ENCODE results near the gene CEBPG. TPM values are rescaled to one million over a fixed set of nuclear protein-coding genes. Genes with fewer than 3 reads are reported as not detected.

Gene CEBPG
- total and polyA plus RNA-seq, 8 donors = 4.7 to 40.9 (median 18.0) TPM

DNA sequence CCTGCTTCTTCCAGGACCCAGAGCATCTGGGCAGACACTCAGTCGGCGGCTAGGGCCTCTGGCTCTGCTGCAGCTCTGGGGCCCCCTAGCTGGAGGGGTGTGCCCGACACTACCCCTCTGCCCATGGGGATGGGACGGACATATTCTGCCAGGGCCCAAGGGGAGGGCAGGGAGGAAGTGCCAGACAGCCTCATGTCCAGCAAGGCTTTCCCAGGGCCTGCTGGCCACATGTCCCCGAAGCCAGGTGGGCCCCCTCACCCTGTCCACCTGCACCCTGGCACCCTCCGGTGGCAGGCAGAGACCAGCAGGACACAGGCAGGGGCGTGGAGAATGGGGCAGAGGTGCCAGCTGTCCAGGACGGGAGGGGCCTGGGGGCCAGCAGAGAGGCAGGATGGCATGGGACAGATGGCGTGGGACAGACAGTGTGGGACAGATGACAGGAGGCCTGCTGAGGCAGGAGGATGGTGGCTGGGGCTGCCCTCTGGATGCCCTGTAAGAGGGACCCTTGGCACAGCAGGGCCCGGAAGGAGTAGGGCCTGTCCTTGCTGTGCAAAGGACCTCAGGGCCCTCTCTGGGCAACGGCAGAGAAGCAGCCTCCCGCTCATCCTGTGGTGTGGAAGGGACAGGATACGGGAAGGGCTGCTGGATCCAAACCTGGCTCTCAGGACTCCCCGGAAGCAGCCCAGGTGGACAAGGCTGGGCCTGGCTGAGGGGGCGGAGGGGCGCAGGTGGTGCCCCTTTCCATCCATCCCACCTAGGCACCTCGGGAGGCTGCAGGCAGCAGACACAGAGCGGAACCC is 29.1 kb downstream of the CEBPG start:
- DNase-seq = peak in 1 of 2 donors; percentile 54
- H3K4me1 ChIP-seq = peaks cover 7 to 40% (median 33%) of the 10 kb centered on the region in 4 donors

DNA sequence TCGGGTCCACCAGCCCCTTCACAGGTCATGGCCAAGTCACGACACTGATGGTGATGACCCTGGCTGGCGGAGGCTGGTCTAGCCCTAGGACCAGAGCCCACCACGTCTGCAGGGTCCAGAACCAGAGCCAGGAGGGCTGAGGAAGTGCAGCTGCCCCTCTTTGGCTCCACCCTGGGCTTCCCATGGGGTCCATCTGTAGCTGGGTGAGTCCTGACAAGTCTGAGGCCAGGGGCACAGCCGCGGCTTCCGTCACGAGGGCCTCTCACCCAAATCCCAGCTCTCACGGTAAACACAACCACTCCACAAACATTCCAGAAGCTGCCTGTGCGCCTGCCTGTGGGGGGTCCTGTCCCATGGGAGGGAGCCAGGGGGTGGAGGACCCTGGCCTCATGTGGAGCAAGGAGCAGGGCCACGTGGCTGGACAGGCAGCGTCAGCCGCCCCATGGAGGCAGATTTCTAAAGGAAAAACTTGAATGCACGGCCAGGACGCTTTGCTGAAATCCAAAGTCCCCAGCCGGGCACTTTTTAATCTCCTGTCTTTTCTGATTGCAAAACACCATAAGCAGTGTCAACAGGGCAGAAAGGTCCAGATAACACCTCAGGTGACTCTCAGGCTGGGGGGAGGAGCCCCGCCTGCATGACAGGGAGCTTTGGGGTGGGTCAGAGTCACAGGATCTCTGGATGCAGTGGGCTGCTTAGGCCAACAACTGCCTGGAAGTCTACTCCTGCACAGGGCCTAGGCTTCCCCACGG is 29.9 kb downstream of the CEBPG start:
- TF ChIP-seq, protein P1, sequence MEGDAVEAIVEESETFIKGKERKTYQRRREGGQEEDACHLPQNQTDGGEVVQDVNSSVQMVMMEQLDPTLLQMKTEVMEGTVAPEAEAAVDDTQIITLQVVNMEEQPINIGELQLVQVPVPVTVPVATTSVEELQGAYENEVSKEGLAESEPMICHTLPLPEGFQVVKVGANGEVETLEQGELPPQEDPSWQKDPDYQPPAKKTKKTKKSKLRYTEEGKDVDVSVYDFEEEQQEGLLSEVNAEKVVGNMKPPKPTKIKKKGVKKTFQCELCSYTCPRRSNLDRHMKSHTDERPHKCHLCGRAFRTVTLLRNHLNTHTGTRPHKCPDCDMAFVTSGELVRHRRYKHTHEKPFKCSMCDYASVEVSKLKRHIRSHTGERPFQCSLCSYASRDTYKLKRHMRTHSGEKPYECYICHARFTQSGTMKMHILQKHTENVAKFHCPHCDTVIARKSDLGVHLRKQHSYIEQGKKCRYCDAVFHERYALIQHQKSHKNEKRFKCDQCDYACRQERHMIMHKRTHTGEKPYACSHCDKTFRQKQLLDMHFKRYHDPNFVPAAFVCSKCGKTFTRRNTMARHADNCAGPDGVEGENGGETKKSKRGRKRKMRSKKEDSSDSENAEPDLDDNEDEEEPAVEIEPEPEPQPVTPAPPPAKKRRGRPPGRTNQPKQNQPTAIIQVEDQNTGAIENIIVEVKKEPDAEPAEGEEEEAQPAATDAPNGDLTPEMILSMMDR (IDR thresholded peaks at IDR 0.05) = no peak
- TF ChIP-seq POLR2A (IDR thresholded peaks at IDR 0.05) (no peak), EP300 (IDR thresholded peaks at IDR 0.05) (no peak), POLR2AphosphoS5 (IDR thresholded peaks at IDR 0.05) (peak in 1 of 3 donors; percentile 9)
- peak; percentile 59 to 90 for DNase-seq
- Histone ChIP-seq H3K4me3 (no peak overlapping the region), H3K36me3 (peaks cover 0 to 34% (median 0%) of the 10 kb centered on the region in 4 donors), H3K27ac (peak overlapping the region in 4 of 5 donors; percentile 11 to 57 (median 44)), H3K27me3 (no peaks in the 10 kb centered on the region), H3K4me1 (peaks cover 7 to 40% (median 33%) of the 10 kb centered on the region in 4 donors), H3K9me3 (no peaks in the 10 kb centered on the region)
- WGBS, 5 donors = 43 to 63% (median 47%) methylated on average over 9 to 18 of the region's 18 CpGs
- intact Hi-C loops (cut with DNase I; ENCODE audit: low total_unique reads) = no loop called here

More for the DNA sequence above, 29.1 kb downstream of the CEBPG start:
- peaks cover 0 to 34% (median 0%) of the 10 kb centered on the region in 4 donors for H3K36me3 ChIP-seq
- H3K9me3 ChIP-seq = no peaks in the 10 kb centered on the region
- peak overlapping the region in 1 of 5 donors; percentile 38 for H3K27ac ChIP-seq
- no peak for TF ChIP-seq POLR2AphosphoS5 (IDR thresholded peaks at IDR 0.05)
- TF ChIP-seq, protein P1 (IDR thresholded peaks at IDR 0.05) = peak in 1 of 7 experiments; percentile 21
- 68 to 85% (median 73%) methylated on average over 12 to 18 of the region's 18 CpGs for WGBS, 5 donors
- intact Hi-C loops (cut with DNase I; ENCODE audit: low total_unique reads) = no loop called here
- no peaks in the 10 kb centered on the region for H3K27me3 ChIP-seq
- H3K4me3 ChIP-seq = no peak overlapping the region

DNA sequence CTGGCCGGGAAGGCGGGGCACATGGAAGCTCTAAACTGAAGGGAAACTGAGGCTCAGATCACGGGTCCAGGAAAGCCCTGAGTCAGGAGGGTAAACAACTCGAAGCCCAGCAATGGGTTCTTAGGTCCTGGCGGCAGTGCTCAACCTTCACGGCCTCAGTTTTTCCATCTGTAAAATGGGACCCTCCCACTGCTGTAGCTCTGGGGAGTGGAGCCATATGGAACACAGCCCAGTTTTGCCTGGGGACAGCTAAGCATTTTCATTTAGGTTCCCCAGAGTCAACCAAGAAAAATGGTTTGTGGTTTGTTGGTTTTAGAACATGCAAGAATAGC is 30.4 kb downstream of the CEBPG start:
- 59 to 64% (median 62%) methylated on average over 6 of the region's 6 CpGs for WGBS, 5 donors
- Histone ChIP-seq H3K27ac (peak overlapping the region in 2 of 5 donors; percentile 11 to 49), H3K4me3 (no peak overlapping the region), H3K27me3 (no peaks in the 10 kb centered on the region), H3K36me3 (peaks cover 0 to 37% (median 0%) of the 10 kb centered on the region in 4 donors), H3K9me3 (no peaks in the 10 kb centered on the region), H3K4me1 (peaks cover 7 to 40% (median 33%) of the 10 kb centered on the region in 4 donors)
- no peak for DNase-seq
- intact Hi-C loops (cut with DNase I; ENCODE audit: low total_unique reads) = no loop called here
- TF ChIP-seq POLR2AphosphoS5 (IDR thresholded peaks at IDR 0.05) = no peak
- TF ChIP-seq, protein P1 (IDR thresholded peaks at IDR 0.05) = no peak
- no peak for TF ChIP-seq EP300 (IDR thresholded peaks at IDR 0.05)
- no peak for TF ChIP-seq POLR2A (IDR thresholded peaks at IDR 0.05)

DNA sequence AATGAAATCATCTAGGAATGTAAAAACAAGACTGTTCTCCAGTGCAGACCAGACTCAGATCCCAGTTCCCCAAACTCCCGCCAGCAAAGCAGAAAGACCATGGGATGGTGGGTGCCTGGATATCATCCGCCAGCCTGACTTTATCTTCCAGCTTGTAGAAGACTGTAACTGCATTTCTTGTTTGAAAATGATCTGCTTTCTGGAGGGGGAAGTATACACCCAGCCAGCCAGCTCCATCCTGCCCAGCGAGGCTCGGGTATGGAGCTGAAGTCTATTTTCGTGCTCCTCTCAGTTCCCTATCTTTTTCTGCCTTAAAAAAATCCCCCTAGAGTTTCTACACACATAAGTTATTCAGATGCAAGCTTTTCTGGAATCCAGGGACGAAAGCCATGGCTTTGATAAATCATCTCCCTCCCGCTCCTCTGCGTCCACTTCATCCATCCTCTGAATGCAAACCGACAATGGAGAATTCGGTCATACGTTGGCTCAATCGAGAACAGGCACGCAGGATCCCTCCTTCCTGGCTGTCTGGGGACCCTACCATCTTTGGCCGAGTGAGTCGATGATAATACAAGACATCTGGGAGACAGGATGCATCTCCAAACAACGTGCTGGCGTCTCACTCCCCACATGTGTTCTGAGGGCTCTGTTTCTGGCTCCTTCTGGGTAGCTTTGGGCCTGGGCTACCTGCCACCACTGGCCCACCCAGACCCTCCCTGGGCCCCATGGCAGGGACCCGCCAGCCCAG is 31.2 kb downstream of the CEBPG start:
- no peak overlapping the region for H3K4me3 ChIP-seq
- H3K9me3 ChIP-seq = no peaks in the 10 kb centered on the region
- intact Hi-C loops (cut with DNase I; ENCODE audit: low total_unique reads) = no loop called here
- peaks cover 0 to 38% (median 2%) of the 10 kb centered on the region in 4 donors for H3K36me3 ChIP-seq
- H3K27me3 ChIP-seq = no peaks in the 10 kb centered on the region
- H3K27ac ChIP-seq = peak overlapping the region in 1 of 5 donors; percentile 8
- peaks cover 7 to 40% (median 33%) of the 10 kb centered on the region in 4 donors for H3K4me1 ChIP-seq
- WGBS, 5 donors = 71 to 88% (median 75%) methylated on average over 17 to 18 of the region's 18 CpGs
- peak in 1 of 2 donors; percentile 83 for DNase-seq
- TF ChIP-seq, protein P1 (IDR thresholded peaks at IDR 0.05) = no peak
- TF ChIP-seq EP300 (IDR thresholded peaks at IDR 0.05) (no peak), POLR2A (IDR thresholded peaks at IDR 0.05) (no peak), POLR2AphosphoS5 (IDR thresholded peaks at IDR 0.05) (no peak)

Measured in stomach (tissue), 9 donors.